ENCODE data around the gene UMPS. TPM values are rescaled to one million over a fixed set of nuclear protein-coding genes. Genes with fewer than 3 reads are reported as not detected.

UMPS gene
- total and polyA plus RNA-seq, 9 of the 15 experiments (the other 6 are each of a cell fraction or from before 2014, with no cell fraction given): 28.9 to 91.0 (median 45.9) TPM

DNA sequence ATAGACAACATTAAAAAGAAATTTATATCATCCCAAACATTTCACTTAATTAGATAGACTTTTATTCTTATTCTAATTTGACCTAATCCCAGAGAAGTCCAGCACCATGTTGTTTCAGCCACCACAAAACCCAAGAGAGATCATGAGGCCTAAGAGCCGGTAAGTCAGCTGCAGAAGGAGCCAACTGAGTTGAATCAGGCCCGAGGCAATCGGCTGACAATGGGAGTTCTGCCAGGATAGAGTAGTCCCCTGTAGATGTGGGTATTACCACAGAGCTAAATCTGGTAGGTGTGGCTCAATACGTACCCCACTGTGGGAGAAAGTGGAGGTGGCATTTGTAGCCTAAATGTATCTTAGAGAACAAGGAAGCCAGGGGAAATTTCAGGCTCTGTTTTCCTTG is 49.7 kb upstream of the UMPS start:
- no peak for ATAC-seq
- no peaks in the 10 kb centered on the region for H3K9me3 ChIP-seq (replicated peaks; ENCODE audit: control insufficient read depth, insufficient read depth, low read depth, low read length)
- no peaks in the 10 kb centered on the region for H4K20me1 ChIP-seq (replicated peaks; ENCODE audit: control insufficient read depth, insufficient read depth, low read length)
- no peak overlapping the region for H3K4me3 ChIP-seq
- no peak overlapping the region for H3K4me2 ChIP-seq (ENCODE audit: insufficient read depth, low read length)
- no peaks in the 10 kb centered on the region for H3K9me1 ChIP-seq (ENCODE audit: control insufficient read depth, insufficient read depth, low read length)
- in situ Hi-C loops (cut with MboI): no loop called here
- ChIA-PET CTCF (ENCODE audit: low intra/inter-chr PET ratio) (no interaction called here), POLR2A (no interaction called here)
- 75% methylated on average over 4 of the region's 4 CpGs for WGBS (ENCODE audit: insufficient coverage, low coverage, missing lambda C conversion rate)
- intact Hi-C loops (cut with micrococcal nuclease): no loop called here
- H3K79me2 ChIP-seq (ENCODE audit: control insufficient read depth, insufficient read depth, low read length): no peaks in the 10 kb centered on the region
- H3K4me1 ChIP-seq (replicated peaks in 1 of 2; ENCODE audit: control insufficient read depth in 2 of 2, insufficient read depth in 2 of 2, low read length in 2 of 2): peaks cover 3 to 10% of the 10 kb centered on the region in 2 experiments; a peak in 4 of 5 replicates
- H2AFZ ChIP-seq (ENCODE audit: low read depth, low read length): no peak overlapping the region
- no peak overlapping the region for H3K27ac ChIP-seq (ENCODE audit: extremely low read depth, low read depth, low read length)
- no TSS peak for BruUV-seq (replicated peaks)
- no peak for DNase-seq (ENCODE audit: extremely low read depth in 1 of 4, low spot score in 3 of 4)
- no peak for FAIRE-seq
- no peaks in the 10 kb centered on the region for H3K27me3 ChIP-seq (ENCODE audit: control insufficient read depth in 2 of 2, insufficient read depth in 2 of 2, low read length in 2 of 2)
- no peak for TF ChIP-seq ZNF431 (CRISPR knock-in tag; IDR thresholded peaks at IDR 0.05)
- no peak for TF ChIP-seq RBFOX2 (IDR thresholded peaks at IDR 0.05; ENCODE audit: low read depth, low read length)
- TF ChIP-seq TAF7 (tag; IDR thresholded peaks at IDR 0.05): no peak
- no peak for TF ChIP-seq MAZ (CRISPR knock-in tag; conservative IDR thresholded peaks at IDR 0.05 in 1 of 2, IDR thresholded peaks at IDR 0.05 in 1 of 2)
- no peaks in the 10 kb centered on the region for H3K36me3 ChIP-seq (ENCODE audit: control insufficient read depth, insufficient read depth, low read length)
- no peak overlapping the region for H3K9ac ChIP-seq (ENCODE audit: insufficient read depth in 1 of 2, low read depth in 2 of 2, low read length in 2 of 2)

DNA sequence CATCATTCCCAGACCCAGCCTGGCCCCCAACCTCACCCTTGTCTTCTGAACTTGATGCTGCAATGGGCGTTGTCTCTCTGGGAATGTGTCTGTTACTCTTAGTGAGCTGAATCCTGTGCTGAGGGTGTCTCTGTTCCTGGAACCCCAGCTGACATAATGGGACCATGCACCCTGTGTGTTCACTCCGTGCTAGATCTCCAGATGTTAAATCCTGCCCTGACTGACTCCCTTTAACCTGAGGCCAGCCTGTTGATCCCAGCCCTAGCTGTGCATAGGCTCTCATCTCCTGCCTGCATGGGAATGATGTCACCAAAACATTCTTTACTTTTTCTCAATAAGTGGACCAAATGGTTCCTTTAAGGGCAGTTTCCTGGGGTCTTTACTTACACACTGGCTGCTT is 48.0 kb upstream of the UMPS start:
- Histone ChIP-seq H4K20me1 (replicated peaks; ENCODE audit: control insufficient read depth, insufficient read depth, low read length) (no peaks in the 10 kb centered on the region), H3K4me2 (ENCODE audit: insufficient read depth, low read length) (no peak overlapping the region), H3K9me1 (ENCODE audit: control insufficient read depth, insufficient read depth, low read length) (no peaks in the 10 kb centered on the region), H3K79me2 (ENCODE audit: control insufficient read depth, insufficient read depth, low read length) (no peaks in the 10 kb centered on the region), H3K4me3 (no peak overlapping the region), H3K9me3 (replicated peaks; ENCODE audit: control insufficient read depth, insufficient read depth, low read depth, low read length) (no peaks in the 10 kb centered on the region), H3K27ac (ENCODE audit: extremely low read depth, low read depth, low read length) (no peak overlapping the region), H3K4me1 (replicated peaks in 1 of 2; ENCODE audit: control insufficient read depth in 2 of 2, insufficient read depth in 2 of 2, low read length in 2 of 2) (peaks cover 3 to 10% of the 10 kb centered on the region in 2 experiments; a peak in 4 of 5 replicates), H3K9ac (ENCODE audit: insufficient read depth in 1 of 2, low read depth in 2 of 2, low read length in 2 of 2) (no peak overlapping the region), H3K27me3 (ENCODE audit: control insufficient read depth in 2 of 2, insufficient read depth in 2 of 2, low read length in 2 of 2) (no peaks in the 10 kb centered on the region), H3K36me3 (ENCODE audit: control insufficient read depth, insufficient read depth, low read length) (no peaks in the 10 kb centered on the region), H2AFZ (ENCODE audit: low read depth, low read length) (no peak overlapping the region)
- no peak for FAIRE-seq
- DNase-seq (ENCODE audit: extremely low read depth in 1 of 4, low spot score in 3 of 4): no peak
- no TSS peak for BruUV-seq (replicated peaks)
- WGBS (ENCODE audit: insufficient coverage, low coverage, missing lambda C conversion rate): 29% methylated on average over 2 of the region's 2 CpGs
- in situ Hi-C loops (cut with MboI): no loop called here
- ATAC-seq: no peak
- ChIA-PET POLR2A (interaction anchor here (0.6 kb wide), 2 partner anchors 40 to 42 kb away, joined by 3 read pairs; no protein-coding TSS in a partner anchor), CTCF (ENCODE audit: low intra/inter-chr PET ratio) (no interaction called here)
- intact Hi-C loops (cut with micrococcal nuclease): no loop called here
- TF ChIP-seq E2F8 (IDR thresholded peaks at IDR 0.05; ENCODE audit: low read depth, partially characterized antibody) (no peak), NCOR1 (IDR thresholded peaks at IDR 0.05) (no peak)
- TF ChIP-seq, protein P1, sequence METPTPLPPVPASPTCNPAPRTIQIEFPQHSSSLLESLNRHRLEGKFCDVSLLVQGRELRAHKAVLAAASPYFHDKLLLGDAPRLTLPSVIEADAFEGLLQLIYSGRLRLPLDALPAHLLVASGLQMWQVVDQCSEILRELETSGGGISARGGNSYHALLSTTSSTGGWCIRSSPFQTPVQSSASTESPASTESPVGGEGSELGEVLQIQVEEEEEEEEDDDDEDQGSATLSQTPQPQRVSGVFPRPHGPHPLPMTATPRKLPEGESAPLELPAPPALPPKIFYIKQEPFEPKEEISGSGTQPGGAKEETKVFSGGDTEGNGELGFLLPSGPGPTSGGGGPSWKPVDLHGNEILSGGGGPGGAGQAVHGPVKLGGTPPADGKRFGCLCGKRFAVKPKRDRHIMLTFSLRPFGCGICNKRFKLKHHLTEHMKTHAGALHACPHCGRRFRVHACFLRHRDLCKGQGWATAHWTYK (CRISPR knock-in tag; IDR thresholded peaks at IDR 0.05): no peak
